Ascending aorta (tissue), 2 donors: ENCODE data around the gene SEPHS2. TPM values are rescaled to one million over a fixed set of nuclear protein-coding genes. Genes with fewer than 3 reads are reported as not detected.
A peak's percentile ranks its signal among the peaks of the same experiment; 100 is the strongest.

Source experiments
- DNase-seq, 2 donors: peaks; one replicate each; pipeline ENCODE4 v3.0.0-alpha.2; 2019; ENCODE audit warnings: low spot score in 2 of 2
- H3K27ac ChIP-seq, 2 donors: fragments of 200-600 bp; sonication (generic); one replicate each; pipeline ENCODE4 v1.5.1; 2016 to 2017; ENCODE audit warnings: mild to moderate bottlenecking in 1 of 2
- H3K27me3 ChIP-seq: fragments of 200-600 bp; sonication (generic); one replicate; pipeline ENCODE4 v1.5.1; 2017
- H3K36me3 ChIP-seq, 2 donors: fragments of 200-600 bp; sonication (generic); one replicate each; pipeline ENCODE4 v1.5.1; 2016
- H3K4me1 ChIP-seq, 2 donors: fragments of 200-600 bp; sonication (generic); one replicate each; pipeline ENCODE4 v1.5.1; 2016 to 2017; ENCODE audit warnings: mild to moderate bottlenecking in 1 of 2
- H3K4me3 ChIP-seq, 2 donors: fragments of 200-600 bp; sonication (generic); one replicate each; pipeline ENCODE4 v1.5.1; 2016 to 2017; ENCODE audit warnings: mild to moderate bottlenecking in 1 of 2
- H3K9me3 ChIP-seq, 2 donors: fragments of 200-600 bp; sonication (generic); one replicate each; pipeline ENCODE4 v1.5.1; 2016
- CTCF ChIP-seq, 3 experiments: fragments of 200-600 bp in 2 of 3; fragments of 450-650 bp in 1 of 3; sonication (generic) in 2 of 3; IDR thresholded peaks; one replicate each; pipeline ENCODE4 v1.5.1; 2016 to 2019; ENCODE audit warnings: antibody characterized with exemption in 3 of 3, mild to moderate bottlenecking in 1 of 3, moderate library complexity in 1 of 3
- intact Hi-C: fragments of 100-400 bp; cut with DNase I; formaldehyde crosslinking; loops from one replicate; pipeline ENCODE4 v1.15.1; 2023
- total RNA-seq: library from RNA; depleted of rRNA; stranded (reverse); fragments of >200 nt; gene quantifications from one replicate; pipeline ENCODE4 v1.1.0, GENCODE V29; 2016

Gene SEPHS2
- total RNA-seq, 1 donor from 2014 or later = 22.8 TPM

GRCh38 chr16:30449116-30449435, 3.4 kb upstream of the SEPHS2 start:
- H3K4me1 ChIP-seq = peaks cover 5 to 14% of the 10 kb centered on the region in 2 donors
- no peak for TF ChIP-seq CTCF (IDR thresholded peaks at IDR 0.05)
- no peaks in the 10 kb centered on the region for H3K36me3 ChIP-seq
- no peaks in the 10 kb centered on the region for H3K27me3 ChIP-seq
- H3K4me3 ChIP-seq = no peak overlapping the region
- no peaks in the 10 kb centered on the region for H3K9me3 ChIP-seq
- intact Hi-C loops = no loop called here
- no peak for DNase-seq
- H3K27ac ChIP-seq = no peak overlapping the region

- no peak for TF ChIP-seq CTCF (IDR thresholded peaks at IDR 0.05)
- intact Hi-C loops = no loop called here
- no peak for DNase-seq
- no peak overlapping the region for H3K4me3 ChIP-seq
- no peaks in the 10 kb centered on the region for H3K27me3 ChIP-seq
- H3K9me3 ChIP-seq = no peaks in the 10 kb centered on the region
- no peak overlapping the region for H3K27ac ChIP-seq
- H3K4me1 ChIP-seq = peaks cover 5 to 16% of the 10 kb centered on the region in 2 donors
- H3K36me3 ChIP-seq = peaks cover 0 to 4% of the 10 kb centered on the region in 2 donors
These were observed 2.0 kb upstream of the SEPHS2 start for GRCh38 chr16:30447512-30448226.

DNA sequence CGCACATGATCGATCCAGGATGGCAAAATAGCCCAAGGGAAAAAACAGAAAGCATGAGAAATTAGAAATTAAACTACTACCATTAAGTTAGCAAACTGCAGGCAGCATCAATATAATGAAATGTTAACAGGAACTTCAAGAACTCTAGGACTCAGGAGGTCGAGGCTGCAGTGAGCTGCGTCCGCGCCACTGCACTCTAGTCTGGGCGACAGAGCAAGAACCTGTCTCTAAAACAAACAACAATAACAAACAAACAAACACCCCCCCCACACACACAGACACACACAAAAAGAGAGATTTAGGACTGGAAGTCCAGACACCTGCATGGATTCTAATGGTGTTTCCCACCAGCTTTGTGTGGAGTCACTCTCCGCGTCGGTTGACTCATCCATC, 525 bp upstream of the SEPHS2 start:
- no peaks in the 10 kb centered on the region for H3K9me3 ChIP-seq
- H3K27ac ChIP-seq = peak overlapping the region; percentile 92 to 97
- peaks cover 5 to 16% of the 10 kb centered on the region in 2 donors for H3K4me1 ChIP-seq
- H3K27me3 ChIP-seq = no peaks in the 10 kb centered on the region
- DNase-seq = no peak
- H3K36me3 ChIP-seq = peaks cover 0 to 4% of the 10 kb centered on the region in 2 donors
- H3K4me3 ChIP-seq = peak overlapping the region; percentile 79 to 97
- intact Hi-C loops = no loop called here
- TF ChIP-seq CTCF (IDR thresholded peaks at IDR 0.05) = no peak

DNA sequence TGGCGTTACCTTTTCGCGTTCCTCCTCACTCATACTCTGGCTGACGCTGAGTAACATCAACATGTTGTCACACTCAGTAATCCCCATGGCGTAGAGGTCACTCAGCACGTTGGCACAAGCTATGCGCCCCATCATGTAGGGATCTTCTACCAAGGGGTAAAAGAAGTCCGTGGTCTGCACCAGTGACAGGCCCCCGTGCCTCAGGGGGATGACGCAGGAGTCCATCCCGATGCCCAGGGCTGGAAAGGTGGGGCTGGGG, 596 bp downstream of the SEPHS2 start:
- TF ChIP-seq CTCF (IDR thresholded peaks at IDR 0.05) = no peak
- H3K4me1 ChIP-seq = peaks cover 5 to 16% of the 10 kb centered on the region in 2 donors
- intact Hi-C loops = loop anchor here (1.0 to 2.0 kb wide), 4 partner anchors 15 to 90 kb away; partner anchors contain the start of genes DCTPP1, ZNF48, ZNF747 and ZNF768

DNA sequence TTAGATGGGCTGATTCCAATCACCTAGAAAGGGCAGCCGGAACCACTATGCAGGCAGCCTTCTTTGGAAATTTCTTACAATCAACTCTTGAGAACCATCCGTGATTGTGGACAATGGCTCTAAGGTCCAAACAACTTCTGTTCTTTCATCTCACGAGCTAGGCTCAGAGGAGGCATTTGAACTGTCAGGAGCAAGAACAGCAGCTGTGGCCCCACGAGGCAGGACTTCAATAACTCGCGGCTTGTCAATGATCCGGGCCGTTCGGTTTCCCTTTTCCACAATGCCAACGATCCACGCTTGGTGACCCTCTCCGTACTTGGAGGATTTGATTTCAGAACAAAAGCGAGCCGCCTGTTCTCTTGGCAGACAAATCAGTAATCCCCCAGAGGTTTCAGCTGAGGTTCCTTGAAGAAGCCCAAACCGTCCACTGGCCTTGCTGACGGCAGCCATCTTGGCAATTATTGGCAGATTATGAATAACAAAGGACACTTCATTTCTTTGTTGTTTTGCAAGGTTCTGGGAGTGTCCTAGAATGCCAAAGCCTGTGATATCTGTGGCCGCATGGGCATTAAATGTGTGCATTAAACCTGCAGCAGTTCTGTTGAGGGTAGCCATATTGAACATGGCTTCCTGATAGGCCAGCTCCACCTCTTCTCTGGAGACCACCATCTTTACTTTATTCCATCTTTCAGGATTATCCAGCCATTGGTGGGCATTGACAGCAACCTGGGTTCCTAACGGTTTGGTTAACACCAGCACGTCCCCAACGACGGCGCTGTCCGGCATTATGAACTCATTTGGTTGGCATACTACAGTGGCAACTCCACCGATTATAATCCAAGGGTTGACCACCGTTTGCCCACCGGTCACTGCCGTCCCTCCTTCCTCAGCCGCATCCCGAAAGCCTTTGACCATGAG, 1.2 kb downstream of the SEPHS2 start:
- no peaks in the 10 kb centered on the region for H3K9me3 ChIP-seq
- peak overlapping the region; percentile 79 to 97 for H3K4me3 ChIP-seq
- no peaks in the 10 kb centered on the region for H3K27me3 ChIP-seq
- DNase-seq = no peak
- H3K36me3 ChIP-seq = peaks cover 0 to 4% of the 10 kb centered on the region in 2 donors
- peaks cover 5 to 16% of the 10 kb centered on the region in 2 donors for H3K4me1 ChIP-seq
- intact Hi-C loops = loop anchor here (1.0 to 2.0 kb wide), 4 partner anchors 14 to 90 kb away; partner anchors contain the start of genes DCTPP1, ZNF48, ZNF747 and ZNF768
- peak overlapping the region; percentile 92 to 97 for H3K27ac ChIP-seq
- no peak for TF ChIP-seq CTCF (IDR thresholded peaks at IDR 0.05)

More for the DNA sequence above, 596 bp downstream of the SEPHS2 start:
- Histone ChIP-seq H3K9me3 (no peaks in the 10 kb centered on the region), H3K36me3 (peaks cover 0 to 4% of the 10 kb centered on the region in 2 donors), H3K27ac (peak overlapping the region; percentile 92 to 97), H3K4me3 (peak overlapping the region; percentile 79 to 97), H3K27me3 (no peaks in the 10 kb centered on the region)
- no peak for DNase-seq
